22Rv1 (cell line): ENCODE results near the gene RBKS.

Source experiments
- H3K27ac ChIP-seq: fragments of 450-650 bp; 2 replicates; pipeline ENCODE4 v1.5.1; 2017
- CTCF ChIP-seq: fragments of 450-650 bp; IDR thresholded peaks from 2 replicates; pipeline ENCODE4 v1.5.1; 2017; ENCODE audit warnings: mild to moderate bottlenecking
- ZFX ChIP-seq: fragments of 450-650 bp; IDR thresholded peaks from 2 replicates; pipeline ENCODE4 v1.6.1; 2017; ENCODE audit warnings: antibody characterized with exemption, borderline replicate concordance

The RBKS gene

GRCh38 chr2:27741673-27742072, 148.5 kb downstream of the RBKS start:
- H3K27ac ChIP-seq, result no peak overlapping the region
- TF ChIP-seq ZFX, result no peak
- TF ChIP-seq CTCF, result no peak

- no peak overlapping the region for H3K27ac ChIP-seq
- no peak for TF ChIP-seq CTCF
- no peak for TF ChIP-seq ZFX
Measured at GRCh38 chr2:27739058-27739373, 151.2 kb downstream of the RBKS start.

- no peak for TF ChIP-seq ZFX
- TF ChIP-seq CTCF, result no peak
- no peak overlapping the region for H3K27ac ChIP-seq
Measured at GRCh38 chr2:27738349-27739057, 151.7 kb downstream of the RBKS start.

GRCh38 chr2:27737676-27738348, 152.4 kb downstream of the RBKS start:
- no peak for TF ChIP-seq ZFX
- no peak for TF ChIP-seq CTCF
- H3K27ac ChIP-seq, result no peak overlapping the region

- TF ChIP-seq CTCF (no peak), ZFX (no peak)
- H3K27ac ChIP-seq, result no peak overlapping the region
Measured at GRCh38 chr2:27736890-27737204, 153.3 kb downstream of the RBKS start.

- TF ChIP-seq CTCF, result no peak
- no peak for TF ChIP-seq ZFX
- no peak overlapping the region for H3K27ac ChIP-seq
Measured at GRCh38 chr2:27736031-27736889, 153.9 kb downstream of the RBKS start.
